Motor neuron (in vitro differentiated cells): ENCODE data around the gene MED16. TPM values are rescaled to one million over a fixed set of nuclear protein-coding genes. Genes with fewer than 3 reads are reported as not detected.
"Not testable (repeated sequence)": the region's sequence is repeated elsewhere in the genome, so short reads cannot be mapped to it uniquely, and the experiment has no call there.

Source experiments
- ATAC-seq, 8 experiments: fragments of 200-7000 bp; cut with Tn5 transposase; replicated peaks in 6 of 8; 2 replicates each; pipeline ENCODE4 v1.8.0; 2021; ENCODE audit warnings: mild to moderate bottlenecking in 8 of 8, moderate library complexity in 8 of 8
- H3K27ac ChIP-seq, 2 donors: fragments of 250-450 bp; sonication (Bioruptor Pico); 2 replicates each; pipeline ENCODE4 v1.9.0; 2021; ENCODE audit warnings: antibody characterized with exemption in 2 of 2, mild to moderate bottlenecking in 2 of 2, moderate library complexity in 1 of 2
- H3K4me1 ChIP-seq, 2 donors: fragments of 250-450 bp; sonication (Bioruptor Pico); replicated peaks in 1 of 2; 2 replicates each; pipeline ENCODE4 v1.6.1; 2021; ENCODE audit warnings: antibody characterized with exemption in 2 of 2, mild to moderate bottlenecking in 2 of 2, moderate library complexity in 1 of 2
- H3K4me3 ChIP-seq, 5 donors: fragments of 250-450 bp; sonication (Bioruptor Pico); 2 replicates each; pipeline ENCODE4 v1.9.0; 2021; ENCODE audit warnings: antibody characterized with exemption in 5 of 5, mild to moderate bottlenecking in 5 of 5, moderate library complexity in 4 of 5
- whole genome bisulfite sequencing, 10 experiments: fragments of 450-650 bp; shearing (Covaris generic); methylation state at CpG; one replicate each; pipeline ENCODE4 v1.0.0; 2022; 5-methylcytosine and 5-hydroxymethylcytosine counted together
- in situ Hi-C, 9 experiments: fragments of 400-800 bp; cut with MboI; loops; one replicate each; pipeline ENCODE4 v1.15.0; 2021; ENCODE audit warnings: low sequenced_read_pairs in 9 of 9, low pct_unique_long_range_greater_than_20kb in 2 of 9; ENCODE audit not compliant: unreplicated experiment in 9 of 9
- total RNA-seq, 8 experiments: library from RNA; unstranded; fragments of 300-600 nt; gene quantifications; 2 replicates each; pipeline versions ENCODE4 v1.2.3 to v1.2.4, GENCODE V29; 2022

The MED16 gene
- total RNA-seq, 8 experiments from 2014 or later = 15.0 to 44.1 (median 26.1) TPM

GRCh38 chr19:827710-828321 lies 65.2 kb downstream of the MED16 start, which contains the start of gene AZU1:
Gene AZU1, plus strand, starts transcription at chr19:827837. Its CDS starts 10 bp downstream, at chr19:827847.
- Histone ChIP-seq H3K4me3 (no peak within 1 kb of the TSS), H3K27ac (no peak within 1 kb of the TSS), H3K4me1 (peaks cover 10 to 11% of the 10 kb centered on the region in 2 donors)
- peak in 6 of 8 experiments; percentile 4 to 80 (median 36) for ATAC-seq
- in situ Hi-C loops = no loop called here
- 40 to 100% (median 82%) methylated on average over 1 to 9 of the region's 33 CpGs; no CpG with 5 or more reads in 6 of the 10 experiments for WGBS, 10 experiments

- H3K4me3 ChIP-seq = no peak overlapping the region
- no peak overlapping the region for H3K27ac ChIP-seq
- 91 to 100% methylated on average over 3 to 6 of the region's 11 CpGs; no CpG with 5 or more reads in 8 of the 10 experiments for WGBS, 10 experiments
- ATAC-seq = peak in 1 of 8 experiments; percentile 13
- H3K4me1 ChIP-seq = peaks cover 14 to 15% of the 10 kb centered on the region in 2 donors
- in situ Hi-C loops = no loop called here
Measured at GRCh38 chr19:827314-827709, 65.7 kb downstream of the MED16 start.

DNA sequence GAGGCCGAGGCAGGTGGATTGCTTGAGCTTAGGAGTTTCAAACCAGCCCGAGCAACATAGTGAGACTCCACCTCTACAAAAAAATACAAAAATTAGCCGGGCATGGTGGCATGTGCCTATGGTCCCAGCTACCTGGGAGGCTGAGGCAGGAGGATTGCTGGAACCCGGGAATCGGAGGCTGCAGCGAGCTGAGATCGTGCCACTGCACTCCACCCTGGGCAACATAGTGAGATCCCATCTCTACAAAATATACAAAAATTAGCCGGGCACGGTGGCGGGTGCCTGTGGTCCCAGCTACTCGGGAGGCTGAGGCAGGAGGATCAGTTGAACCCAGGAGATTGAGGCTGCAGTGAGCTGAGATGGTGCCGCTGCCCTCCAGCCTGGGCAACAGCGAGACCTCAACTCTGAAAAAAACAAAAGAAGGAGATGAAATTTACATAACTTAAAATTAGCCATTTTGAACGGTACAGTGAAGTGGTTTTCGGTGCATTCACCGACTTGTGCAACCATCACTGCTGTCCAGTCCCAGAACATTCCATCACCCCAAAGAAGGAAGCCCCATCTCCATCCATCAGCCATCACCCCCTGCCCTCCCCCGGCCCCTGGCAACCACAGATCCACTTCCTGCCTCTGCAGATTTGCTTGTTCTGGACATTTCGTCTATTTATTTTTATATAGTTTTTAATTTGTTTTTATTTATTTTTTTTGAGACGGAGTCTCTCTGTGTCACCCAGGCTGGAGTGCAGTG lies 66.9 kb downstream of the MED16 start:
- ATAC-seq = no peak
- in situ Hi-C loops = no loop called here
- Histone ChIP-seq H3K4me1 (peaks cover 14 to 15% of the 10 kb centered on the region in 2 donors), H3K4me3 (no peak overlapping the region), H3K27ac (no peak overlapping the region)
- 71 to 100% (median 88%) methylated on average over 1 to 12 of the region's 19 CpGs; no CpG with 5 or more reads in 3 of the 10 experiments for WGBS, 10 experiments

DNA sequence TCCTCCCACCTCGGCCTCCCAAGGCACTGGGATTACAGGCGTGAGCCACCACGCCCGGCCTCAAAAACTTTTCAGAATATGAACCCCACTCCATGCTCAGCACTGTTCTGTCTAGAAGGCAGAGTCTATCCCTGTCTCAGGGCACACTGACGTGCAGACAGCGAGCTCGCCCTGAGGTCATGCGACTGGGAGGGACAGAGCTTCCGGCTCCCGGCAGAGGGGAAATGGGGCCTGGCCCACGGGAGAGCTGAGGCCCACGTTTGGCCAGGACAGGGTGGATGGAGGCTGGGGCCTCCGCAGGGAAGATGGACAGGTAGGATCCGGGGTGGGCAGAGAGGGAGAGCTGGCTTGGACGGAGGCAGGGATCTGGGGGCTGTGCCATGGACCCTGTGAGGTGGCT lies 68.1 kb downstream of the MED16 start:
- in situ Hi-C loops = no loop called here
- no peak for ATAC-seq
- Histone ChIP-seq H3K27ac (no peak overlapping the region), H3K4me1 (peaks cover 19 to 21% of the 10 kb centered on the region in 2 donors), H3K4me3 (no peak overlapping the region)
- 56 to 100% (median 75%) methylated on average over 1 to 8 of the region's 15 CpGs; no CpG with 5 or more reads in 6 of the 10 experiments for WGBS, 10 experiments

DNA sequence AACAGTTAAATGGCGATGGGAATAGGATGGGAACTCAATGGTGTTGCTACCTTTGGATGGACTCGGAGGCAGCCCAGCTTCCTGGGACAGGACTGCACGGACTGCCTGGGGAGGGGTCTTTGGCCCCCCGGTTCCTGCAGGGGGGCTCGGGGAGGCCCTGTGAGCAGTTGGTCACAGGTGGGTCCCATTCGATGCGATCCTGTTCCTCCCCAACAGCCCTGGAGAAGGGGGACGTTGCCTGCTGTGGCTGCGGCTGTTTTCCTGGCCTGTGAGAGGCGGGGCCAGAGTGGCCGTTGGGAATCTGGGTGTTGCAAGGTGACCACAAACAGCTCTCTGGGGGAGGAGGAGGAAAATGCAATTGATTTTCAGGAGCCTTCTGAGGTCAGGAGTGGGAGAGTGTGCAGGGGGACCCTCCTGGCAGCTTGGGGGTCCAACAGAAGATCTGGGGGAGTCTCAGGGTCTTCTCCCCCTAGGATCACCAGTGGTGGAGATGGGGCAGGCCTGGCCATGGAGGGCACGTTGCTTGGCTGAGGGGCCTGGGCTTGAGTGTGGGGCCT lies 69.3 kb downstream of the MED16 start:
- no peak for ATAC-seq
- in situ Hi-C loops = no loop called here
- no peak overlapping the region for H3K4me3 ChIP-seq
- H3K27ac ChIP-seq = peak overlapping the region; percentile 18 to 57
- WGBS, 10 experiments = 17 to 100% (median 87%) methylated on average over 1 to 3 of the region's 12 CpGs; no CpG with 5 or more reads in 3 of the 10 experiments
- peaks cover 19 to 21% of the 10 kb centered on the region in 2 donors for H3K4me1 ChIP-seq

- peak within 1 kb of the TSS; percentile 93 to 94 for H3K27ac ChIP-seq
- no CpG with 5 or more reads among the region's 86 CpGs for WGBS, 10 experiments
- peak in 5 of 8 experiments; percentile 80 to 84 (median 83) for ATAC-seq
- in situ Hi-C loops = no loop called here
- H3K4me1 ChIP-seq = peaks cover 19 to 21% of the 10 kb centered on the region in 2 donors
- peak within 1 kb of the TSS; percentile 46 to 88 (median 75) for H3K4me3 ChIP-seq
Measured at GRCh38 chr19:821825-822503, 71.0 kb downstream of the MED16 start, which contains the start of gene PLPPR3. Gene PLPPR3, minus strand, starts transcription at chr19:821955. Its CDS starts 396 bp downstream, at chr19:821559.

DNA sequence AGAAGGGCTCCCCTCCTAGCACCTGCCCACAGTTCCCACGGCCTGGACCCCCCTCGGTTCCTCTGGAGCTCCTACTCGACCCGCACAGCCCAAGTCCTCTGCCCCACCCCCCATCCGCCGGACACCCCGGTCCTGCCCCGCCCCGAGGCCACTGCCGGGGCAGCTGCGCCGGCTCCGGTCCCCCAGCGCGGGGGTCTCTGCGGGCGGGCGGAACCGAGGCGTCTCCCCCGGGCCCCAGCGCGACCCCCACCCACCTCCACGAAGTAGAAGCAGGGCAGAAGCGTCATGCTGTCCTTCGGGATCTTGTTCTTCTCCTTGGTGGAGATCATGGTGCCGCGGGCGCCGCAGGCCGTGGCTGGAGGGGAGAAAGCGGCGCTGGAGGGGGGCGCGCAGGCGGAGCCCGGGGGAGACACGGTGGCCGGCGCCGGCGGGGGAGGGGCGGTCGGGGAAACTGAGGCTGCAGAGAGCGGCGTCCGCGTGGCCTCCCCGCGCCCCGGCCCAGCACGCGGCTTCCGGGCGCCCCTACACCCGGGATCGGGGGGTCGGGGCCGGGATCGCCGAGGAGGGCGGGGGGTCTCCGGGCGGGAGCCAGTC lies 71.7 kb downstream of the MED16 start:
- Histone ChIP-seq H3K4me1 (peaks cover 19 to 21% of the 10 kb centered on the region in 2 donors), H3K27ac (peak overlapping the region; percentile 93 to 94), H3K4me3 (peak overlapping the region; percentile 46 to 88 (median 75))
- in situ Hi-C loops = no loop called here
- peak in 7 of 8 experiments; percentile 12 to 40 (median 28) for ATAC-seq
- WGBS, 10 experiments = no CpG with 5 or more reads among the region's 64 CpGs

GRCh38 chr19:820212-820611 lies 72.8 kb downstream of the MED16 start:
- ATAC-seq, in situ Hi-C loops, H3K27ac ChIP-seq: not testable (repeated sequence)
- H3K4me3 ChIP-seq = peak overlapping the region in 1 of 5 donors; percentile 88
- 60 to 72% (median 62%) methylated on average over 1 to 2 of the region's 5 CpGs; no CpG with 5 or more reads in 7 of the 10 experiments for WGBS, 10 experiments
- peaks cover 19 to 21% of the 10 kb centered on the region in 2 donors for H3K4me1 ChIP-seq

Other genes with a start within 250 kb of the MED16 start
- gene RNF126, start 230.0 kb downstream of the MED16 start, total RNA-seq = 10 to 100 TPM in 7 of 8 experiments, 1 to 10 TPM in 1; 9.3 to 54.5 (median 22.7) TPM
- 10 to 100 TPM in 3 of 8 experiments, 1 to 10 TPM in 5; 5.6 to 36.8 (median 8.6) TPM for gene FSTL3, start 216.8 kb downstream of the MED16 start, total RNA-seq
- gene PRSS57, start 197.7 kb downstream of the MED16 start, total RNA-seq = under 1 TPM in 4 of 8 experiments, not detected in 4; 0.11 to 0.90 (median 0.47) TPM
- gene PALM, start 184.3 kb downstream of the MED16 start, total RNA-seq = 100 to 1,000 TPM in 2 of 8 experiments, 10 to 100 TPM in 5, 1 to 10 TPM in 1; 6.0 to 116 (median 70.4) TPM
- under 1 TPM; 0.13 to 0.61 (median 0.28) TPM for gene MISP, start 142.1 kb downstream of the MED16 start, total RNA-seq
- gene PTBP1, start 95.7 kb downstream of the MED16 start, total RNA-seq = 100 to 1,000 TPM in 4 of 8 experiments, 10 to 100 TPM in 4; 39.0 to 258 (median 109) TPM
- gene PLPPR3, start 71.2 kb downstream of the MED16 start, total RNA-seq = 10 to 100 TPM in 5 of 8 experiments, under 1 TPM in 3; 0.22 to 68.1 (median 43.3) TPM
- gene AZU1, start 65.3 kb downstream of the MED16 start, total RNA-seq = 1 to 10 TPM in 1 of 8 experiments, under 1 TPM in 5, not detected in 2; 0.24 to 1.4 (median 0.71) TPM
- gene PRTN3, start 52.2 kb downstream of the MED16 start, total RNA-seq = 1 to 10 TPM in 1 of 8 experiments, under 1 TPM in 2, not detected in 5; 0.37 to 1.2 (median 0.54) TPM
- under 1 TPM in 1 of 8 experiments, not detected in 7; 0.32 TPM for gene ELANE, start 40.9 kb downstream of the MED16 start, total RNA-seq
- 10 to 100 TPM in 1 of 8 experiments, 1 to 10 TPM in 4, under 1 TPM in 3; 0.83 to 72.1 (median 1.6) TPM for gene CFD, start 33.5 kb downstream of the MED16 start, total RNA-seq
- under 1 TPM in 1 of 8 experiments, not detected in 7; under 0.01 TPM for gene RNU6-9, start 297 bp upstream of the MED16 start, total RNA-seq
- 10 to 100 TPM; 25.7 to 35.6 (median 30.1) TPM for gene R3HDM4, start 20.0 kb upstream of the MED16 start, total RNA-seq
- gene KISS1R, start 24.1 kb upstream of the MED16 start, total RNA-seq = 1 to 10 TPM in 2 of 8 experiments, under 1 TPM in 5, not detected in 1; 0.24 to 2.1 (median 0.64) TPM
- gene ARID3A, start 32.8 kb upstream of the MED16 start, total RNA-seq = 10 to 100 TPM in 4 of 8 experiments, 1 to 10 TPM in 4; 5.8 to 22.6 (median 10.3) TPM
- gene WDR18, start 91.2 kb upstream of the MED16 start, total RNA-seq = 10 to 100 TPM; 23.8 to 64.7 (median 36.2) TPM
- gene GRIN3B, start 107.2 kb upstream of the MED16 start, total RNA-seq = 1 to 10 TPM in 1 of 8 experiments, under 1 TPM in 6, not detected in 1; 0.08 to 1.1 (median 0.28) TPM
- 100 to 1,000 TPM in 2 of 8 experiments, 10 to 100 TPM in 6; 59.4 to 125 (median 87.8) TPM for gene TMEM259, start 127.9 kb upstream of the MED16 start, total RNA-seq
- under 1 TPM in 1 of 8 experiments, not detected in 7; under 0.01 TPM for gene RNU6-2, start 128.3 kb upstream of the MED16 start, total RNA-seq
- 100 to 1,000 TPM in 2 of 8 experiments, 10 to 100 TPM in 6; 24.9 to 141 (median 63.0) TPM for gene CNN2, start 133.4 kb upstream of the MED16 start, total RNA-seq
- 10 to 100 TPM in 4 of 8 experiments, 1 to 10 TPM in 4; 6.5 to 35.6 (median 9.1) TPM for gene ABCA7, start 146.9 kb upstream of the MED16 start, total RNA-seq
- 10 to 100 TPM in 1 of 8 experiments, 1 to 10 TPM in 7; 2.8 to 13.1 (median 5.7) TPM for gene ARHGAP45, start 174.0 kb upstream of the MED16 start, total RNA-seq
- 100 to 1,000 TPM in 4 of 8 experiments, 10 to 100 TPM in 4; 73.0 to 233 (median 103) TPM for gene POLR2E, start 202.2 kb upstream of the MED16 start, total RNA-seq
- 100 to 1,000 TPM; 331 to 509 (median 399) TPM for gene GPX4, start 210.8 kb upstream of the MED16 start, total RNA-seq